Suprapubic skin (tissue), 4 donors: ENCODE results near the gene MXD3.

Source experiments
- EP300 ChIP-seq: sonication (generic); formaldehyde crosslinking; IDR thresholded peaks from one replicate; pipeline ENCODE4 v1.6.1; 2017; ENCODE audit warnings: antibody characterized with exemption
- POLR2A ChIP-seq, 2 donors: fragments of 450-650 bp; IDR thresholded peaks; one replicate each; pipeline ENCODE4 v1.6.1; 2017; ENCODE audit warnings: antibody characterized with exemption in 2 of 2, mild to moderate bottlenecking in 2 of 2, moderate library complexity in 2 of 2
- POLR2AphosphoS5 ChIP-seq, 3 donors: sonication (generic); formaldehyde crosslinking; IDR thresholded peaks; one replicate each; pipeline ENCODE4 v1.6.1; 2017; ENCODE audit warnings: antibody characterized with exemption in 3 of 3
- TF ChIP-seq, protein P1 (sequence below), 2 donors: fragments of 200-600 bp in 1 of 2; fragments of 450-650 bp in 1 of 2; sonication (generic) in 1 of 2; IDR thresholded peaks; one replicate each; pipeline ENCODE4 v1.5.1; 2016 to 2019; ENCODE audit warnings: antibody characterized with exemption in 2 of 2, mild to moderate bottlenecking in 1 of 2, moderate library complexity in 1 of 2

DNA sequence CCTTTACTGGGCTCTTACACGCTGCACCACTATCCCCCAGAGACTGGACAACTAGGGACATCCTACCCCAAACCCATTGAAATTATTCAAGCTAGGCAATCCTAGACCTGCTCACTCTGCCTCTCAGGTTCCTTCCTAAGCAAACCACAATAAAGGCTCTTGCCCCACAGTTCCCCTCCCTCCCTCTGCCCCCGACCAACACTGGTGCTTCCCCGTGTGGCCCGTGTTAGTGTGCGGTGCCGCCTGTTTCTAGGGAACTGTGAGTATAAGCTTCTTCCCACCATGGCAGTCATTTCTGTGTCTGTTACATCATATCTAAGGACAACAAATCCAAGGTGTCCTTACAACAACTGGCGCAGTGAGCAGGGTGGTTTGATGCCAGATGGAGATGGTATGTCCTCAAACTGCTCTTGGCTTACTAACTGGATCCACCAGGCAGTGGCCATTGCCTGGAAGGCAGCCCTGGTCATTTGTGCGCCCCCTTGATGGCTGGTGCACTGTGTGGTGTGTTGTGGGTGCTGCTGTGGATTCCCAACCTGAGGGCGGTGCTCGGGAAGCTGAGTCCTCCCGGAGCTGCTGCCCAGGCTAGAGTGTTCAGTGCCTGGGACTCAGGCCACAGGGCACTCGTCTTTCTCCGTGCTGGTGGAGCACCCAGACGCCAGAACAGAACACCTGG, 8.4 kb upstream of the MXD3 start:
- no peak for TF ChIP-seq POLR2AphosphoS5 (IDR thresholded peaks at IDR 0.05)
- TF ChIP-seq, protein P1, sequence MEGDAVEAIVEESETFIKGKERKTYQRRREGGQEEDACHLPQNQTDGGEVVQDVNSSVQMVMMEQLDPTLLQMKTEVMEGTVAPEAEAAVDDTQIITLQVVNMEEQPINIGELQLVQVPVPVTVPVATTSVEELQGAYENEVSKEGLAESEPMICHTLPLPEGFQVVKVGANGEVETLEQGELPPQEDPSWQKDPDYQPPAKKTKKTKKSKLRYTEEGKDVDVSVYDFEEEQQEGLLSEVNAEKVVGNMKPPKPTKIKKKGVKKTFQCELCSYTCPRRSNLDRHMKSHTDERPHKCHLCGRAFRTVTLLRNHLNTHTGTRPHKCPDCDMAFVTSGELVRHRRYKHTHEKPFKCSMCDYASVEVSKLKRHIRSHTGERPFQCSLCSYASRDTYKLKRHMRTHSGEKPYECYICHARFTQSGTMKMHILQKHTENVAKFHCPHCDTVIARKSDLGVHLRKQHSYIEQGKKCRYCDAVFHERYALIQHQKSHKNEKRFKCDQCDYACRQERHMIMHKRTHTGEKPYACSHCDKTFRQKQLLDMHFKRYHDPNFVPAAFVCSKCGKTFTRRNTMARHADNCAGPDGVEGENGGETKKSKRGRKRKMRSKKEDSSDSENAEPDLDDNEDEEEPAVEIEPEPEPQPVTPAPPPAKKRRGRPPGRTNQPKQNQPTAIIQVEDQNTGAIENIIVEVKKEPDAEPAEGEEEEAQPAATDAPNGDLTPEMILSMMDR (IDR thresholded peaks at IDR 0.05) = no peak
- no peak for TF ChIP-seq POLR2A (IDR thresholded peaks at IDR 0.05)
- TF ChIP-seq EP300 = no peak
